H1 (cell line): ENCODE data around the gene MAGI2. TPM values are rescaled to one million over a fixed set of nuclear protein-coding genes. Genes with fewer than 3 reads are reported as not detected.

Experiments used
- CTCF ChIA-PET: fragments of 300-600 bp; sonication (Branson Sonifier 250); formaldehyde crosslinking; loops from one replicate; lab custom pipeline; 2021; ENCODE audit not compliant: partially characterized antibody; lab: Charles Lee
- POLR2A ChIA-PET: fragments of 300-600 bp; sonication (Branson Sonifier 250); formaldehyde crosslinking; loops from one replicate; lab custom pipeline; 2021; ENCODE audit warnings: inconsistent platforms; ENCODE audit not compliant: partially characterized antibody; lab: Charles Lee
- DNase-seq, 2 experiments: peaks; one replicate each; pipeline versions ENCODE4 v3.0.0 to v3.0.0-alpha.2; 2010 to 2022; ENCODE audit warnings: low spot score in 2 of 2, low read depth in 1 of 2, mixed read lengths in 1 of 2
- FAIRE-seq: peaks from 2 replicates; lab custom pipeline; 2011; peaks lifted over from hg19 to GRCh38; lab: Jason Lieb, UNC
- H2AFZ ChIP-seq: 2 replicates; pipeline ENCODE4 v1.8.1; 2012; ENCODE audit warnings: low read length, inconsistent platforms
- H2AK5ac ChIP-seq: 2 replicates; pipeline ENCODE4 v1.6.1; 2013; ENCODE audit warnings: low read depth, low read length
- H2BK120ac ChIP-seq: replicated peaks from 2 replicates; pipeline ENCODE3; 2013; ENCODE audit warnings: low read depth, low read length, inconsistent platforms
- H2BK12ac ChIP-seq: 2 replicates; pipeline ENCODE4 v1.6.1; 2013; ENCODE audit warnings: low read depth, low read length
- H2BK15ac ChIP-seq: 2 replicates; pipeline ENCODE4 v1.6.1; 2013; ENCODE audit warnings: low read length
- H2BK20ac ChIP-seq: 2 replicates; pipeline ENCODE4 v1.6.1; 2013; ENCODE audit warnings: low read length
- H2BK5ac ChIP-seq: 2 replicates; pipeline ENCODE4 v1.6.1; 2013; ENCODE audit warnings: low read depth, low read length
- H3K14ac ChIP-seq: 2 replicates; pipeline ENCODE4 v1.6.1; 2013; ENCODE audit warnings: inconsistent platforms; ENCODE audit not compliant: insufficient read length
- H3K18ac ChIP-seq: 2 replicates; pipeline ENCODE4 v1.6.1; 2013; ENCODE audit warnings: low read length; ENCODE audit errors: extremely low read depth
- H3K23ac ChIP-seq: 2 replicates; pipeline ENCODE4 v1.6.1; 2013; ENCODE audit warnings: inconsistent platforms; ENCODE audit not compliant: insufficient read length
- H3K23me2 ChIP-seq: 2 replicates; pipeline ENCODE4 v1.6.1; 2013; ENCODE audit warnings: low read depth, low read length
- H3K27ac ChIP-seq: 2 replicates; pipeline ENCODE4 v1.6.1; 2011; ENCODE audit warnings: low read depth, low read length, inconsistent platforms
- H3K27me3 ChIP-seq, 4 experiments: replicated peaks in 1 of 4; 1 replicate in 1 of 4; 2 replicates in 3 of 4; pipeline versions ENCODE4 v1.6.1 to v1.8.1; 2011 to 2013; ENCODE audit warnings: low read length in 3 of 4, mild to moderate bottlenecking in 3 of 4, inconsistent platforms in 2 of 4, mixed read lengths in 2 of 4, moderate library complexity in 1 of 4; ENCODE audit not compliant: control insufficient read depth in 3 of 4, insufficient read depth in 3 of 4; ENCODE audit errors: extremely low read depth in 1 of 4
- H3K36me3 ChIP-seq, 4 experiments: 2 replicates each; pipeline versions ENCODE4 v1.6.1 to v1.8.1; 2011 to 2013; ENCODE audit warnings: mild to moderate bottlenecking in 4 of 4, low read length in 3 of 4, moderate library complexity in 2 of 4, control low read depth in 1 of 4, inconsistent platforms in 1 of 4; ENCODE audit not compliant: insufficient read depth in 4 of 4, control insufficient read depth in 2 of 4
- H3K4ac ChIP-seq: replicated peaks from 2 replicates; pipeline ENCODE3; 2013; ENCODE audit warnings: low read length, low read depth, mixed read lengths, inconsistent platforms; ENCODE audit not compliant: insufficient read length
- H3K4me1 ChIP-seq, 4 experiments: replicated peaks in 1 of 4; 1 replicate in 1 of 4; 2 replicates in 3 of 4; pipeline versions ENCODE4 v1.6.1 to v1.8.1; 2011 to 2013; ENCODE audit warnings: low read length in 3 of 4, inconsistent platforms in 2 of 4, mixed read lengths in 1 of 4; ENCODE audit not compliant: insufficient read depth in 4 of 4, control insufficient read depth in 3 of 4
- H3K4me2 ChIP-seq, 2 experiments: 2 replicates each; pipeline versions ENCODE4 v1.6.1 to v1.8.1; 2011 to 2013; ENCODE audit warnings: low read depth in 2 of 2, low read length in 2 of 2, control low read depth in 1 of 2, inconsistent platforms in 1 of 2, mild to moderate bottlenecking in 1 of 2; ENCODE audit not compliant: insufficient read depth in 1 of 2
- H3K4me3 ChIP-seq, 4 experiments: fragments of 200-600, 300-600 bp in 1 of 4; sonication (generic), shearing (Covaris generic), sonication (Bioruptor Twin) in 1 of 4; 2 replicates each; pipeline versions ENCODE4 v1.5.1 to v1.8.1; 2011 to 2016; ENCODE audit warnings: low read length in 4 of 4, low read depth in 3 of 4, control low read depth in 2 of 4, inconsistent platforms in 2 of 4, mild to moderate bottlenecking in 2 of 4, mixed read lengths in 1 of 4, moderate library complexity in 1 of 4; ENCODE audit not compliant: insufficient read depth in 2 of 4; ENCODE audit errors: extremely low read depth in 1 of 4
- H3K56ac ChIP-seq: replicated peaks from 2 replicates; pipeline ENCODE3; 2013; ENCODE audit warnings: low read depth, mild to moderate bottlenecking, mixed read lengths, low read length, inconsistent platforms; ENCODE audit not compliant: insufficient read length
- H3K79me1 ChIP-seq: 2 replicates; pipeline ENCODE4 v1.6.1; 2013; ENCODE audit warnings: low read depth, low read length, control low read depth
- H3K79me2 ChIP-seq, 2 experiments: 2 replicates each; pipeline versions ENCODE4 v1.6.1 to v1.8.1; 2012 to 2013; ENCODE audit warnings: low read length in 2 of 2, mild to moderate bottlenecking in 2 of 2, inconsistent platforms in 1 of 2; ENCODE audit not compliant: insufficient read depth in 2 of 2, control insufficient read depth in 1 of 2
- H3K9ac ChIP-seq, 4 experiments: replicated peaks in 1 of 4; 1 replicate in 1 of 4; 2 replicates in 3 of 4; pipeline versions ENCODE4 v1.6.1 to v1.8.1; 2011 to 2013; ENCODE audit warnings: low read depth in 3 of 4, low read length in 3 of 4, control low read depth in 2 of 4, mild to moderate bottlenecking in 2 of 4, moderate library complexity in 2 of 4, inconsistent platforms in 1 of 4; ENCODE audit errors: extremely low read depth in 1 of 4
- H3K9me3 ChIP-seq, 2 experiments: 2 replicates each; pipeline versions ENCODE4 v1.6.1 to v1.8.1; 2012 to 2013; ENCODE audit warnings: mild to moderate bottlenecking in 2 of 2, moderate library complexity in 2 of 2, control low read depth in 1 of 2, inconsistent platforms in 1 of 2, low read depth in 1 of 2, low read length in 1 of 2, mixed read lengths in 1 of 2; ENCODE audit not compliant: insufficient read depth in 2 of 2
- H4K20me1 ChIP-seq, 2 experiments: replicated peaks in 1 of 2; 2 replicates each; pipeline versions ENCODE3 to v1.8.1; 2011 to 2013; ENCODE audit warnings: inconsistent platforms in 2 of 2, low read length in 2 of 2, mild to moderate bottlenecking in 1 of 2; ENCODE audit not compliant: insufficient read depth in 2 of 2, control insufficient read depth in 1 of 2
- H4K5ac ChIP-seq: 2 replicates; pipeline ENCODE4 v1.6.1; 2013; ENCODE audit warnings: low read length, low read depth, mixed read lengths, inconsistent platforms; ENCODE audit not compliant: insufficient read length
- H4K8ac ChIP-seq: 2 replicates; pipeline ENCODE4 v1.8.0; 2013; ENCODE audit warnings: mild to moderate bottlenecking, moderate library complexity, low read length, inconsistent platforms; ENCODE audit not compliant: insufficient read depth; ENCODE audit errors: extremely low read depth
- H4K91ac ChIP-seq: replicated peaks from 2 replicates; pipeline ENCODE3; 2013; ENCODE audit warnings: low read length, mixed read lengths, inconsistent platforms; ENCODE audit not compliant: insufficient read length
- ATF3 ChIP-seq: IDR thresholded peaks from 2 replicates; pipeline ENCODE4 v1.6.1; 2011; ENCODE audit warnings: low read depth, mild to moderate bottlenecking, low read length; ENCODE audit not compliant: insufficient read depth
- BRCA1 ChIP-seq: IDR thresholded peaks from 2 replicates; pipeline ENCODE4 v1.6.1; 2012; ENCODE audit warnings: low read depth, low read length, improper control_type of control experiment
- CHD1 ChIP-seq: IDR thresholded peaks from 2 replicates; pipeline ENCODE4 v1.6.1; 2012; ENCODE audit warnings: low read depth, low read length, improper control_type of control experiment
- CREB1 ChIP-seq: IDR thresholded peaks from 2 replicates; pipeline ENCODE4 v1.6.1; 2012; ENCODE audit warnings: inconsistent platforms
- EGR1 ChIP-seq: IDR thresholded peaks from 2 replicates; pipeline ENCODE4 v1.6.1; 2011; ENCODE audit warnings: low read depth, low read length, borderline replicate concordance
- HDAC6 ChIP-seq: IDR thresholded peaks from one replicate; pipeline ENCODE4 v1.7.1; 2012; ENCODE audit warnings: low read depth, mild to moderate bottlenecking, inconsistent platforms, low read length, moderate library complexity
- MAX ChIP-seq: IDR thresholded peaks from 2 replicates; pipeline ENCODE4 v1.6.1; 2012; ENCODE audit warnings: inconsistent platforms
- POLR2A ChIP-seq, 2 experiments: IDR thresholded peaks; 1 replicate in 1 of 2; 2 replicates in 1 of 2; pipeline ENCODE4 v1.6.1; 2011; ENCODE audit warnings: low read depth in 2 of 2, low read length in 2 of 2, mild to moderate bottlenecking in 2 of 2; ENCODE audit errors: control extremely low read depth in 1 of 2
- RAD21 ChIP-seq, 2 experiments: IDR thresholded peaks in 1 of 2; conservative IDR thresholded peaks in 1 of 2; 2 replicates each; pipeline ENCODE4 v1.6.1; 2011; ENCODE audit warnings: low read depth in 2 of 2, low read length in 2 of 2, improper control_type of control experiment in 1 of 2, inconsistent platforms in 1 of 2, mild to moderate bottlenecking in 1 of 2, moderate library complexity in 1 of 2
- RBBP5 ChIP-seq: IDR thresholded peaks from 2 replicates; pipeline ENCODE4 v1.7.1; 2012; ENCODE audit warnings: low read depth, mild to moderate bottlenecking, inconsistent platforms, low read length, moderate library complexity, borderline replicate concordance
- ZNF274 ChIP-seq: IDR thresholded peaks from 2 replicates; pipeline ENCODE4 v1.7.0; 2012; ENCODE audit warnings: low read length, borderline replicate concordance; ENCODE audit errors: extremely low read depth
- WGBS, 2 experiments: shearing (Covaris generic) in 1 of 2; methylation state at CpG; one replicate each; pipeline versions ENCODE4 v1.1.6 to v1.1.7; 2013 to 2015; ENCODE audit warnings: low lambda C conversion rate in 2 of 2, mixed read lengths in 2 of 2, inconsistent platforms in 1 of 2, low coverage in 1 of 2, missing lambda C conversion rate in 1 of 2; ENCODE audit not compliant: insufficient replicate concordance in 2 of 2, insufficient coverage in 1 of 2, insufficient read length in 1 of 2; ENCODE audit errors: extremely low coverage in 1 of 2, missing lambda C conversion rate in 1 of 2; 5-methylcytosine and 5-hydroxymethylcytosine counted together
- polyA plus RNA-seq, 7 experiments: library from polyadenylated mRNA; depleted of rRNA in 3 of 7; stranded (reverse) in 5 of 7; unstranded in 2 of 7; fragments of >200 nt in 5 of 7; fragments of 200-250 nt in 2 of 7; gene quantifications; 1 replicate in 5 of 7; 2 replicates in 1 of 7; 4 replicates in 1 of 7; pipeline versions ENCODE4 v1.2.1 to v1.2.3, GENCODE V29; 2011 to 2013; ENCODE audit warnings: missing spikeins in 2 of 7, mixed read lengths in 2 of 7
- total RNA-seq: library from RNA; stranded (reverse); fragmentation: NEBNext Ultra II Directional; extraction: Animal tissue kit (Norgen Biotek cat#: 25700); gene quantifications from 2 replicates; pipeline ENCODE4 v1.2.1, GENCODE V29; 2021

Gene MAGI2
- total and polyA plus RNA-seq, 2 of the 8 experiments (the other 6 are each of a cell fraction or from before 2014, with no cell fraction given): 6.0 to 27.3 TPM

GRCh38 chr7:78635026-78635793 lies 818.3 kb downstream of the MAGI2 start:
- ChIA-PET CTCF (interaction anchor here (1.1 kb wide), 1 partner anchor 125 kb away, joined by 3 read pairs; no protein-coding TSS in a partner anchor), POLR2A (no interaction called here)
- Histone ChIP-seq H2AFZ (no peak overlapping the region), H2AK5ac (no peak overlapping the region), H2BK20ac (no peak overlapping the region), H3K4me1 (peaks cover 0 to 4% (median 0%) of the 10 kb centered on the region in 4 experiments; a peak in 1 of 7 replicates), H4K8ac (no peak overlapping the region), H2BK120ac (no peak overlapping the region), H3K23ac (no peak overlapping the region), H3K4me2 (no peak overlapping the region), H3K9ac (no peak overlapping the region), H4K5ac (no peak overlapping the region), H4K20me1 (no peaks in the 10 kb centered on the region), H2BK12ac (no peak overlapping the region), H3K79me1 (no peaks in the 10 kb centered on the region), H4K91ac (no peak overlapping the region), H3K27ac (no peak overlapping the region), H2BK15ac (no peak overlapping the region), H3K18ac (no peak overlapping the region), H3K23me2 (no peaks in the 10 kb centered on the region), H3K4me3 (no peak overlapping the region), H3K79me2 (peaks cover 0 to 21% of the 10 kb centered on the region in 2 experiments; a peak in 2 of 4 replicates), H3K14ac (no peak overlapping the region), H3K27me3 (no peaks in the 10 kb centered on the region), H3K56ac (no peak overlapping the region), H3K36me3 (no peaks in the 10 kb centered on the region), H3K4ac (no peak overlapping the region), H3K9me3 (no peaks in the 10 kb centered on the region), H2BK5ac (no peak overlapping the region)
- DNase-seq: no peak
- 90% methylated on average over 4 of the region's 4 CpGs; no CpG with 5 or more reads in 1 of the 2 experiments for WGBS, 2 experiments
- TF ChIP-seq CHD1: no peak
- TF ChIP-seq MAX: no peak
- TF ChIP-seq EGR1: no peak
- no peak for TF ChIP-seq CREB1
- TF ChIP-seq BRCA1: no peak
- no peak for TF ChIP-seq RBBP5
- TF ChIP-seq POLR2A (IDR thresholded peaks at IDR 0.05; ENCODE audit: control extremely low read depth in 1 of 2, low read depth in 2 of 2, low read length in 2 of 2): no peak
- no peak for TF ChIP-seq HDAC6
- no peak for TF ChIP-seq ZNF274
- TF ChIP-seq ATF3: no peak
- no peak for TF ChIP-seq RAD21 (IDR thresholded peaks at IDR 0.05 in 1 of 2, conservative IDR thresholded peaks at IDR 0.05 in 1 of 2; ENCODE audit: low read depth in 2 of 2, low read length in 2 of 2)
- no peak for FAIRE-seq
